Fibroblast of the aortic adventitia (primary cell): Measurements from ENCODE around the gene FOXK1. TPM values are rescaled to one million over a fixed set of nuclear protein-coding genes. Genes with fewer than 3 reads are reported as not detected.
"Not testable (repeated sequence)": the region's sequence is repeated elsewhere in the genome, so short reads cannot be mapped to it uniquely, and the experiment has no call there.

Experiments
- DNase-seq: peaks from one replicate; pipeline ENCODE4 v3.0.0-alpha.2; 2010; ENCODE audit warnings: low read depth
- H3K4me3 ChIP-seq: 2 replicates; pipeline ENCODE4 v1.5.1; 2011; ENCODE audit warnings: low read depth, mild to moderate bottlenecking, control low read depth, low read length, moderate library complexity
- CTCF ChIP-seq: IDR thresholded peaks from 2 replicates; pipeline ENCODE4 v1.5.1; 2011; ENCODE audit warnings: mild to moderate bottlenecking, low read length, control low read depth, inconsistent platforms; ENCODE audit not compliant: insufficient read depth
- total RNA-seq: library from RNA; depleted of rRNA; stranded (reverse); fragments of >200 nt; gene quantifications from 2 replicates; pipeline ENCODE4 v1.2.3, GENCODE V29; 2012; ENCODE audit warnings: low replicate concordance

The FOXK1 gene
- total RNA-seq, 1 donor = 27.8 TPM

DNA sequence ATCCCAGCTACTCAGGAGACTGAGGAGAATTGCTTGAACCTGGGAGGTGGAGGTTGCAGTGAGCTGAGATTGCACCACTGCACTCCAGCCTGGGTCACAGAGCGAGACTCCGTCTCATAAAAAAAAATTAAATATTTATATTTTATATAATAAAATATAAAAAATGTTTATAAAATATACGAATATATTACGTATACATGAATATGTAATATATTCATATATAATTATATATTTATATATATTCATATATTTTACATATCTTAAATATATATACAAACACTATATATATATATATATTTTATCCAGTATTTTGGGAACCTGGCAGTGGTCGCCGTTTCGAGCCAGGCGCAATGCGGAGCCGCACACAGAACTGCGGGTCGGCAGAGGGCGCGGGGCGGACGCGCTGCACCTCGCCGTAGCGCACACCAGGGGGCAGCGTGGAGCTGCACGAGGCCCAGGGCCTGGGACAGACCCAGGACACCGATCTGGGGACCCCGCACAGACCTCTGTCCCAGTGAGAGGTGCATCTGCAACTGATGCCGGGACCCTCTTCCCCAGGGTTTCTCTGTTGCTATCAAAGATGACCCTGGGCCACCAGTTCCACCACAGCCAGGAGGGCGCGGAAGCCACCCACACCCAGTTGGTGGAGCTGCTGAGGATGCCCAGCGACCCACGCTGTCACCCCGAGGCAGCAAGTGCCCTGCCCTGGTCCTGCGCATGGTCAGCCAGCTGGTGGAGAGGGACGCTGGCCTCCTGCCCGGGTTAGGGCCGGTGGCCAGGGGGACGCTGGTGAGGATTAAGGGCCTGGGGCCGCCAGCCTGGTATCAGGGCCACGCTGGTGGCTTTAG is 116.0 kb downstream of the FOXK1 start:
- DNase-seq = peak; percentile 37
- no peak overlapping the region for H3K4me3 ChIP-seq
- peak; percentile 87 for TF ChIP-seq CTCF

DNA sequence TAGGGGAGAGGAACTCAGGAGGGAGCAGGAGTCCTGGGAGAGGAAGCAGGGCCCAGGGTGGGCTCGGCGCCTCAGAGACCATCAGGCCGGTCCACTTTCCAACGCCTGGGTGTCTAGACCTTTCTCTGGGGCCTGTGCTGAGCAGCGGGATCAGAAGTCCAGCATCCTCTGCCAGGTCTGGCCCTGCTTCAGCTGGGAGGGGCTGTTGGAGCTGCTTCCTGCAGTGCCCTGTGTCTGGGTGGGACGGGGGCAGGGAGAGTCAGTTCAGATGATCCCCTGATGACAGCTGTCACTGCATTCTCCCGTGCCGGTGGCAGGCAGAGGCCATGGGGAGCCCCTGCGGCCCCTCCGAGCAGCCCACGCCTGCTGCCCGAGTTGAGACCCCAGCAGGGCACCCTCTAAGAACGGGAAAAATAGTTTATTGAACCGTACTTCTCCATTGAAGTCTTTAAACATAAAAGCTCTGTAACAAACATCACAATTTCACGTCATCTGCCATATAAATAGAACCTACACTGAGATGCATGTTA is 116.7 kb downstream of the FOXK1 start:
- no peak for DNase-seq
- no peak for TF ChIP-seq CTCF

DNA sequence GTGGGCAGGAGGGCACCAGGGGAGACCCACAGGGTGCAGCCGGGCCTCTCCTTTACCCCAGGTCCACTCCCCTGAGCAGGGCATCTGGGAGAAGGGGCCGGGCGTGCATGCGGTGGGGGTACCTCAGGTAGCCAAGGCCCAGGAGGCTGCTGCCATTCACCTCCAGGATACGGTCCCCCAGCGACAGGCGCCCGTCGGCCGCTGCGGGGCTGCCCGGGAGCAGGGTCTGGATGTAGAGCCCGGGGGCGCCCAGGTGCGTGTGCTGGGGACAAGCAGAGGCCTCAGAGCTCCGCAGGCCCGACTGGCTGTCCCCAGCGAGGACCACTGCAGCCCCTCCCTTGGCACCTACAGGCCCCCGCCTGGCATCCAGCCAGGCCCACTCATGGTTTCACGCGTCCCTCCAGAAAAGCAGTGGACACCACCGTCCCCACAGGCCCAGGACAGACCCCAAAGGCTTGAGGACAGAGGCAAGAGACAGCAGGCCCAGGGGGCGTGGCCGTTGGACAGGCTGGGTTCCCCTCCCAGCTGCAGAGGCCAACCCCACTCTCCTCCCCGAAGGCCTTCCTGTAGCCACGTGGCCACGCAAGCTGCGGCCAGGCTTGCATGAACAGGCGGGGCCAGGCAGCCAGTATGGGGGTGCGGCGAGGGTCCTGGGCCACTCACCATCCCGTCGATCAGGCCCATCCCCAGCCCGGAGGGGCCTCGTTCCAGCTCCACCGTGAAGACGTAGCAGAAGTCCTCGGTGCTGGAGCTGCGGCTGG is 117.6 kb downstream of the FOXK1 start:
- DNase-seq = peak; percentile 28
- H3K4me3 ChIP-seq = no peak overlapping the region
- TF ChIP-seq CTCF = no peak

More for the DNA sequence above, 116.7 kb downstream of the FOXK1 start:
- no peak overlapping the region for H3K4me3 ChIP-seq

DNA sequence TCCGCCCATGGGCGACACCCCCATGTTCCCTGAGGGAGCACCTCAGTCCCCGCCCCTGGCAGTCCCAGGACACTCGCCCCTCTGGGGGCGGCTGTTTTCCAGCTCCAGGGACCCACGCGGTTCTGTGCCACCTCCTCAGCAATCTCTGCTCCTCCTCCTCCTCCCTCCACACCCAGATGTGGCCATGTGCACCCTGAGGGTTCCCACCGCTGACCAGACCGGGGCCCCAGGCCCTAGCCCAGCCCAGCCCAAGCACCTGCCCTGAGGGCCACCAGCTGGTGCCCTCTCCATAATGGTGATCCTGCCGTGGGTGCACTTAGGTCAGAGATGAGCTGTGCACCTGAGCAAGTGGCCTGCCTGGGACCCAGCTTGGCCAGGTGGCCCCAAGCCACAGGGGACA is 118.4 kb downstream of the FOXK1 start:
- no peak overlapping the region for H3K4me3 ChIP-seq
- no peak for TF ChIP-seq CTCF
- no peak for DNase-seq

GRCh38 chr7:4800926-4801838 is 119.1 kb downstream of the FOXK1 start:
- no peak for TF ChIP-seq CTCF
- no peak overlapping the region for H3K4me3 ChIP-seq
- DNase-seq = no peak

DNA sequence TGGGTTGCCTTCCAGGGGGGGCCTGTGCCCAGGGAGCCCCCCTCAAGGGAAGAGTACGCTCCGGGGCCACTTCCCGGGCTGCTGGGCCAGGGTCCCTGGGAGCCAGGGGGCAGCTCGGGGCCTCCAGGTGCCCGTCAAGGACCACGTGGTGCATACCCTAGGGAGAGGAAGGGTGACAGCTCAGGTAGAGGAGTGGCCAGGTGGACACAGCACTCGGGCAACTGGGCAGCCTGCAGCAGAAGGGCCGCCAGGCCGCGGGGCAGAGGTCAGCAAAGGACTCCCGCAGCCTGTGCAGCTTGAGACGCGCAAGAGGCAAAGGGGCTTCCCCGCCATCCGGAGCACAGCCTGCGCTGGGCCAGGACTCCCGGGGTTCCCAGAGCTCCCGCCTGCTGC is 119.7 kb downstream of the FOXK1 start:
- no peak for DNase-seq
- no peak for TF ChIP-seq CTCF

GRCh38 chr7:4802577-4802976 is 120.5 kb downstream of the FOXK1 start:
- H3K4me3 ChIP-seq, DNase-seq: not testable (repeated sequence)

More for the DNA sequence above, 119.7 kb downstream of the FOXK1 start:
- no peak overlapping the region for H3K4me3 ChIP-seq
